Measurements from ENCODE around the gene EHD4.

EHD4 gene

DNA sequence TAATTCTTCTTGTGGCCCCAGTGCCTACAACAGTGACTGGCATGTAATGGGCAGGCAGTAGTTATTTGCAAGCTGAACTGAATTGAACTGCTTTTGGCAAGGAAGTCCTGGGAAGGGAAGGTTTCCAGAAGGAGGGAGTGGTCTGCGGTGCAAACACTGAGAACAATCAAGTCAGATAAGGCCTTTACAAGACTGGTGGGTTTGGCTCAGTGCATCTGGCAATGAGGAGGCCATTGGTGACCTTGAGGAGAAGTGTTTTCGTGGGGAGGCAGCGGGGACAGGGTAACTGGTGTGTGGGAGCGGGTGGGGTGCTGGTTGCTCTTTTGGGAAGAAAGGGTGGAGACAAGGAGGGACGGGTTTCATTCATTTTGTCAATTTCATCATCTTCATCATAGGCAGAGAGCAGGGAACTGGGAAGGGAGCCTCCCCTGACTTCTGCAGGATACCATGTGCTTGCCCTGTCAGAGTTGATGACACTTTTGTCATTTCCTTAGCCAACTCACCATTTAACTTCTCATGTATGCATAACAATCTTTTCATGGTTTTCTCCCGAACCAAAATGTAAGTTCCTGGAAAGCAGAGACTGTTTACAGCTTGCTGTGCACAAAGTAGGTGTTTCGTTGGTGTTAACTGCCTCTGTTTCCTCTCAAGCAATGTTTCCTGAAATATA is 8.4 kb upstream of the EHD4 start:
- DNase-seq (ENCODE audit: low read depth) = no peak

DNA sequence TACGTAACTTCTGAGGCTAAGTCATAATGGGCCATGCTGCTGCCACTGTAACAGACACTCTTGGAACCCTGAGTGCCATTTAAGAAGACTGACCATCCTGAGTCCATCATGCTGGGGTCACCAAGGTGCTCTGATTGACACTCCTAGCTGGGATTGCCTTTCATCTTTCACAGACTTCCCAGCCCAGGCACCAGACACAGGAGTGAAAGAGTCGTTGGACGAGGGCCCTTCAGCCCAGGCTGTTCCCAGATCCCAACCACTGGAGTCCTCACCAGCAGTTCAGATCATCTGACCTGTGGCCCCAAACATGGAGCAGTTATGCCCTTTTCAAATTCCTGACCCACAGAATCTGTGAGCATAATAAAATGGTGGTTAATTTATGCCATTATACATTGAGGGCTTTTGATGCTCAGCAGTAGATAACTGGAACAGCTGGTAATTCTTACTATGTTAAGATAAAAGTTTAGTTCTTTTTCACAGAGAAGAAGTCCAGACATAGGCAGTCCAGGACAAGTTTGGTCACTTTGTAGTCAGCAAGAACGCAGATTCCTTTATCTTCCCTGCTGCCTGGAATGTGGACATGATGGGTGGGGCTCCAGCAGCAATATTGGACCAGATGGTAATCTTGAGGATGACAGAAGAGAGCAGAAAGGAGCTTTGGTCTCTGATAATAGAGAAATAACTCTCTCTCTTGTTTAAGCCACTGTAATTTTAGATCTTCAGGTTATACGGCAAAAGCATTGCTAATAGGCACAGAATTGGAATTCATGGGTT is 7.3 kb upstream of the EHD4 start:
- DNase-seq (ENCODE audit: low read depth) = no peak

DNA sequence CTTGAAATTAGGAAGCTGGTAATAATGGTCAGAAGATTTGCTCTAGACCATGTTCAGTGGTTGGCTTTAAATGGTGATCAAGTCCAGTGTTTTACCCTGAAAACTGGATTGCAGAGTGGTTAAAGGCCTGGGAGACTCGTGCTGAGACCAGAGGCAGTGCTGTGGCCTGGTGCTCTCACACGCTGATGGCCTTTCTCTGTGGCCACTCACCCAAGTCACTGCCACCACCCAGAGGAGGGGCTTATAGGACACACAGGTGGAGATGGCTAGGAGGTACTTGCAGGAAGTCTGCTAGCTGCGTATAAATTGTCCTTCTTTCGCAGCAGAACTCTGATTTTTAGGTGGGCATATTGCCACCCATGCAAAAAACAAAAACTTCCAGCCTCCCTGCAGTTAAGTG is 6.2 kb upstream of the EHD4 start:
- no peak for DNase-seq (ENCODE audit: low read depth)

DNA sequence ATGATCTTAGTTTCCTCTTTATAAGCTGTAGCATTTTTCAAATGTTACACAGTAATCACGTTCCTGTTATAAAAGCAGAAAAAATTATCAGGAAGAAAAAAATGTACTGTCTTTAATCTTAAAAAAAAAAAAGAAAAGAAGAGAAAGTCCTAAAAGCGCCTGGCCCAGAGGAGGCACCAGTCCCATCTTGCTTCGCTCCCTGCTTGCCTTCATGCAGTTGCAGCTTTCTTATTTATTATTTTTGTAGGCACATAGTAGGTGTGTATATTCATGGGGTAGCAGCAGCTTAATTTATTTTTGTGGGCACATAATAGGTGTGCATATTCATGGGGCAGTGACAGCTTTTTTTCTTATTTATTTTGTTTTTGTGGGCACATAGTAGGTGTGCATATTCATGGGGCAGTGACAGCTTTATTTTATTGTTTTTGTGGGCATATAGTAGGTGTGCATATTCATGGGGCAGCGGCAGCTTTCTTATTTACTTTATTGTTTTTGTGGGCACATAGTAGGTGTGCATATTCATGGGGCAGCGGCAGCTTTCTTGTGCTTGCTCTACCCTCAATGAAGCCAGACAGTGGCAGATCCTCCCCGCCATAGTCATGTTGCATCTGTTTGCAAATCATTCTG is 5.5 kb upstream of the EHD4 start:
- DNase-seq (ENCODE audit: low read depth) = no peak

DNA sequence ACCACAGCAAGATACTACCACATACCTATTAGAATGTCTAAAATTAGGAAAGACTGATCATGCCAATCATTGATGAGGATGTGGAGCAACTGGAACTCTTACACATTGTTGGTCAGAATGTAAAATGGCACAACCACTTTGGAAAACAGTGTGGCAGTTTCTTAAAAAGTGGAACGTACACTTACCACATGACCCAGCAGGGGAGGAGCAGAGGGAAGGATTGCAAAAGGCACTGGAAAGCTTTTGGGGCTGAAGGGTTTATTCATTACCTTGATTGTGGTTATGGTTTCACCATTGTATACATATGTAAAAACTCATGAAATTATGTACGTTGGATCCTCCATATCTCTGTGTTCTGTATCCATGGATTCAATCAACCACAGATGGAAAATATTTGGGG is 3.3 kb upstream of the EHD4 start:
- DNase-seq (ENCODE audit: low read depth) = no peak

DNA sequence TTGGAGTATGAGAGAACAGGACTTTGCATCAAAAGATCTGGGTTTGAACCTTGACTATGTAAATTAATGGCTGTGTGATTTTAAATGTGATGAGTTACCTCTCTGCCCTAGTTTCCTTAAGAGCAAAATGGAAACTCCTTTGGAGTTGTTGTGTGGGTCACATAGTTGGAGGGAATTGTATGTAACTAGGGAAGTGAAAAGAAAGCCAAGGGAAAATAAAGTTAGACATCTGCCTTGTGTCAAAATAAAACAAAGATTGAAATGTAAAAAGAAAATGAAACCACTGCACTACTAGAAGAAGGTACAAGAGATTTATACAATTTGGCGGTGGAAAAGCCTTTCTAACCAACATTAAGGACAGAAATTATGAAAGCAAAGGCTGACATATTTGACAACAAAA is 1.7 kb upstream of the EHD4 start:
- DNase-seq (ENCODE audit: low read depth) = no peak

DNA sequence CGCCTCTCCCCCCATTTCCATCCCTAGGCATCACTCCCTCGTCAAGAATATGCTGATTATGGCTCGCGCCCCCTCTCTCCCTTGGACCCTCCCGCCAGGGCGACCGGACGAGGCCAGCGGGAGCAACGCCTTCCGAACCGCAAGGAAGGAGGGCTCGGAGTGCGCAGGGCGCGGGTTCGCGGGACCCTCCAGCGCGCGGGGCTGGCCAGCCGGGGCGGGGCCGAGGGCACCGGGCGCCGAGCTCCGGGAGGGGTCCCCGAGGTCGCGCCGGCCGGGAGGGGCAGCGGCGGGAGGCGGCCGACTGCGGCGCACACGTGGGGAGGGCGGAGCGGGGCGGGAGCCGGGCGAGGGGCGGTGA is 483 bp downstream of the EHD4 start:
- no peak for DNase-seq (ENCODE audit: low read depth)

DNA sequence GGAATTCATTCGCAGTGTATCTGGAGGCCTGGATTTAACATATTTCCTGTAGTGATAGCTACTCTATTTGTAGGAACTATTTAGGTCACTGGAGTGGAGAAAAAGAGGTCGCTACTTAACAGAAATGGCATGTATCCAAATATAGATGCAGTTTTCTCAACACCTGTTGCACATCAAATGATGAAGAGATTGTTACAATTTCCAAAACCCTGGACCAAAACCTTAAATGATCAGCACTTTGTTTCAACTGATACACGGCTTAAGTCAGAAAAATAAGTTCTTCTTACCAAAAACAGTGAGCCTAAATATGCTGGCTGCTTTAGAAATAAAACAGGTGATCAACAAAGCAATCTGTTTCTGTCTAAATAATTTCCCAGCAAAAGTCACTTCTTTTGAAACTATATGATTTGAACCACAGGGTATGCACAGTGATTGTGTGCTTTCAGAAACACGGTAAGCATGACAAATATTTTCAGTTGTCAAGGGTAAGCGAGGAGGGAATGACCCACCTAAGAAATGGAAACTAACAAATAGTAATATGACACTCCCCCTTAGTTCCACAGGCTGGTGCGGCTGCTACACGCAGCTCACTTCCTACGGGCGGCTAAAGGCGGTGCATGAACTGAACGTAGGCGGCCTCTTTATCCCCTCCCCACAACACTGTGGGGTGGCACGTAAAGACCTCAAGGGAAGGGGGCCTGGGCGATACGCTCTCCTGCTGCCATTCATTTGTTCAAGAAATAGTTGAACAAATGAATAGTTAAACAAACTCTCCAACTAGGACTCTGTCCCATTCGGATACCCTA is 1.1 kb downstream of the EHD4 start:
- DNase-seq (ENCODE audit: low read depth) = no peak

DNA sequence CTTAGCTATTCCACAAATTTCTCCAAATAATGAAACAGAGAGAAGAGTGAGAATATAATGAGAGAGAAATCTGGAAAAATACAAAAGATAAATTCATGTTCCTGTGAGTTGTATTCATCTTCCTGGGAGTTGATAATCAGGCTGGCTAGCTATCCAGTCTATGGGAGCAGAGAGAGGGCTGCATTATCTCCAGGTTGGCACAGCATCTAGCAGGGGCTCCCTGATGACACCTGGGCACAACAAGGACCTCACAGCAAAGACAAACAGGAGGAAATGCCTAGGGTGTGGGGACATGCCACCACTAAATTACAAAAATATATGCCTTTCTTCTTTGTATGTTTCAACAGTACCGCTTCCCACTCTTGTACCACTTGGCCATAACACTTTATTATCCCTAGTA is 1.9 kb downstream of the EHD4 start:
- no peak for DNase-seq (ENCODE audit: low read depth)

DNA sequence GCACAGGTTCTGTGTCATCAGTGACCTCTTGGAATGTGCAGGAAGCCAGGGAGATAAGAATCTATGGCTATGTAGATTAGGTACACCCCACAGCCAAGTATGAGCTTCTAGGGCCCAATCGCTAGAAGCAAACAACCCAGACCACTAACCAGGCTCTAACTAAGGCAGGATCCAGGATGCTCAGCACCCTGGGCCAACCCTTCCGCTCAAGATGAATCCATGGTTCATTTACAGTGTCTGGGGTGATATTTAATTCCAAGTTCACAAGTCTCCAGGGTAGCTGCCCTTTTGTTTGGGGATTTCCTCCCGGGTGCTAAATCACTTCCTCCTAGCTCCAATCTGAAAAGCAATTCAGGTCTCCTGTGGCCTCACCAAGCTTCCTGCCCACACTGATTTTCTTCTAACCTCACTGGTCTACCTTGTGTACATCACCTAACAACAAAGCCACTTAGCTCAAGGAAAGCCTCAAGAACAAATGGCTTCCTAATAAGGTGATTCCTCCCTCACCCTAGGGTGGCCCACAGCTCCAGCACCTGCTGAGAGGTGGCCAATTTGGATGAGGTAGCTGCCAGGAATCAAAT is 2.4 kb downstream of the EHD4 start:
- DNase-seq (ENCODE audit: low read depth) = no peak

DNA sequence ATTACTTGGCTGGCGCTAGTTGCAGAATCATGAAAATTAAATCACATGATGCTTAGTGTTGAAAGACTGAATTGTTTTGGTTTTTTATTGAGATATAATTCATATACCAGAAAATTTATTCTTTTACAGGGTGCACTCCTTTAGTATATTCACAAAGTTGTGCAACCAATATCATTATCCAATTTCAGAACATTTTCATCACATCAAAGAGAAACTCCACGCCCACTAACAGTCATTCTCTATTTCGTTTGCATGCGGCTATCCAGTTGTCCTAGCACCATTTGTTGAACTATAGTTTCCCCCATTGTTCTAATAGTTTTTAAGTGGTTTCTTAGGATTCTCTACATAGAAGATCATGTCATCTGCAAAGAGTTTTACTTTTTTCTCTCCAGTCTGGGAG is 3.7 kb downstream of the EHD4 start:
- DNase-seq (ENCODE audit: low read depth) = no peak

DNA sequence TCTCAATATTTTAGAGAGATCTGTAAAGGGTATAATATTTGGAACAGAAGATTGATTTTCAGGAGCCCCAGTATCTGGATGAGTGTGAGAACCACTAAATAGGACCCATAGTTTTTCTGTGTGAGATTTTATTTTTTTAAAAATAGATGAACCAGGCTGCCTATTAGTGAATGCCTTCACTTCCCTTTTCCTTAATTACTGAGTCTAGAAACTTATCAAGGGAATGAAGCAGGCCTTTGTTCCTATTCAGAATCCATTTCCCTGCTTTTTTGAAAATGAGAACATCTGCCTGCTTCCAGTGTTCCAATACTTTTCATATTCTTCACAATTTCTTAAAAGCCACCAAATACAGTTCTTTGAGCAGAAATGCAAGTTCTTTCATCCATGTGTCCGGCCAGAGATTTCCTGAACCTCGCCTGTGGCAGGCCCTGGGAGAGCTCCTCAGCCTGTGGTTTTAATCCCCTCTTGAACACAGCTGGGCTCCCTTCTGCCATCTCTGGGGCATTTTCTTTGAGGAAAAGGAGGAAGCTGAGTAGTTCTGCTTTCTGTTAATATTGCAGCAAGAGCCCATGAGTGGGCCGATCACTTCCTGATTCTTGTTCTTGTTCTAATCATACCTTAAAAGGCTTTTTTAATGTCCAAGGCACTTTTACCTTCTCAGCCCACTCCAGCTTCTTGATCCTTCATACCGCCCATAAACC is 4.7 kb downstream of the EHD4 start:
- DNase-seq (ENCODE audit: low read depth) = no peak

DNA sequence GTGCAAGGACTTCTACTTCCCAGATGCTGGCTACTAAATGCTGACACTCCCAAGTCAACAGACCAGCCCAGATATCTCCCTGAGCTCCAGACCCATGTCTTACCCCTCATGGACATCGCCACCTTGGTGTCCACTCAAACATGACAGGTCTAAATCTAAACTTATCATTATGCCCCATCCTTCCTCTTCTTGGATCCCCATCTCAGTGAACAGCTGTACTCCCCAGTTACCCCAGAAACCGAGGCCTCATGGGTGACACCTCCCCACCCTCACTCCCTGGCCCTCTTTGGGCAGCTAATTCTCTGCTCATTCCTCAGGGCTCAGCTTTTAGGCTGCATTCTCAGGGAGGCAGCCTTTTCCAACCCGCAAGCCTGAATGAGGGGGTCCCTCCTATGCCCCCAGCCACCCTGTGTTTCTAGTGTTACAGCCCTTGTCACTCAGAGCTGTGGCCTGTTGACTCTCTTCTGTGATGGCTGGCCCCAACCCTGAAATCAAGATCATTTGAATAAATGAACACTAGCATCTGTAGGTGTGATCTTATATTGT is 5.4 kb downstream of the EHD4 start:
- no peak for DNase-seq (ENCODE audit: low read depth)

DNA sequence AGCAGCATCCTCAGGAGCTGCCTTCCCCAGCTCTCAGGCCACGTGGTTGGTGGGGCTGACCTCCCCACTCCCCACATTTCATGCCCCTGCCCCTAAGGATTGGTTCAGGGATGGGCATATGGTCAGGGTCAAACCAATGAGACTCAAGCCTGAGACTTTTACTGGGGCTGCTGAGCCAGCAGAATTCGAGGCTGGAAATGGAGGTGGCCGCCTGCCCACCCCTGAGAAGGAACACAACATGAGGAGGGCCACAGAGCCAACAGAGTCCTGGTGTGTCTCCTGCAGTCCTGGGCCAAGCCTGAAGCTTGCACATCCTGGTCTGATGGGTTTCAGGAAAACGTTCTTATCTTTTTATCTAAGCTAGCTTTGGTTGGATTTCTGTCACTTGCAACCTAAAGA is 5.9 kb downstream of the EHD4 start:
- DNase-seq (ENCODE audit: low read depth) = no peak

DNA sequence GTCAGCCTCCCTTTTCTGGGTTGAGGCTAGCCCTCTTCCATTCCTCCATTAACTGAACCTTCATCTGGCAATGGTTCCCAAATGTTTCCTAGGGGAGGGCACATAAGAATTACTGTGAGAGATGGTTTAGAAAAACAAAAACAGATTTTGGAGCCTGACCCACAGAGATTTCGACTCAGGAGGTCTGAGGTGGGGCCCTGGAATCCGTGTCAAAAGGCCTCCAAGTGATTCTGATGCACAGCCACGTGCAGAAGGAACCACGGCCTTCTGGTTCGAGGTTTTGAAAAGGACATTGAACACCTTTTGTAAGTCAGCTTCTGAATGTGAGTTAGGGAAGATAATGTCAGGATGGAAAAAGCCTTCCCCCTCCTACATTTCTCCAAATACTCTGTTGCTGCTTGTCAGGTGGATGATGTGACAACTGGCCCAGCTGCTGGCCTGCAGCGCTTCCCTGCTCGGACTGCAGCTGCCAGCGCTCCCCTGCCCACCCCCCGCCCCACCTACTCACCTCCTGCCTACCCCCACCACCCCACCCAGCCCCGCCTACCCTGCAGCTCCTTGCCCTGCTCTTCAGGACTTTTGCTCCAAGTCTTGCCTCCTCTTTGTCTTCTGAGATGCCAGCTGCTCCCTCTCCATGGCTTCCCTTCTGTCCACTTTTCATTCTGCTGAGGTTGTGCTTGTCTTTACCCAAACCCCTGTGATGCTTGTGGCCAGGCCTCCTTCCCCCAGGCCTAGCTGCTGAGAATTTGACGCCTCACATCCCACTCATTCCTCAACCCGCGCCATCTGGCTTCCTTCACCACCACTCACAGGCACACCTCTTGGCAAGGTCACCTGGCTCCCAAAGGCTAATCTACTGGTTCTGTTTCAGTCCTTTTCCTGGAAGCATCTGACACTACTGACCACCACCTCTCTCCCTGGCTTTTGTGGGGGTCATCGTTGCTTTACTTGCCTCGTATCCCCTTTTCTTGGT is 6.6 kb downstream of the EHD4 start:
- no peak for DNase-seq (ENCODE audit: low read depth)

DNA sequence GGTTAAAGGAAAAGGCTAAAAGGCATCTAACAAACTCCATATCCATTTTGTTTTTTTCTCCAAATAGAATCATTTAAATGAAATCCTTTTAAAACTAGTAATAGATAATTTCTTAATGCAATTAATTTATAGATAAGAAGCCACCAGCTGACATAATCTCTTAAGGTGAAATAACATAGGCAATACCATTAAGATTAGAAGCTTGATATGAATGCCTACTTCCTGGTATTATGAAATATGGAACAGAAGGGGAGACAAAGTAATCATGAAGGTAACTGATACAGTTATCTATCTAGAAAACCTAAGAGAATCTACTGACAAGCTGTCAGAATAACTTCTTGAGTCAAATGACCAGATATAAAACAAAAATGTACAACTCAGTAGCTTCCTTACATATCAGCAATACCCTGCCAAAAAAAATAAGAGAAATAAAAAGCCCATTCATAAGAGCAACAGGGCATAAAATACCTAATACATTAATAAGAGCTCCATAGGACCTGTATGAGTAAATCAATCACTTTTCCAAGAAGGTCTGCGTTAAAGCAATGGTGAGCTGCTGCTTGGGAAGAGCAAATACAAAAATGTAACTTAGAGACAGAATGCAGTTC is 10.7 kb downstream of the EHD4 start:
- no peak for DNase-seq (ENCODE audit: low read depth)

DNA sequence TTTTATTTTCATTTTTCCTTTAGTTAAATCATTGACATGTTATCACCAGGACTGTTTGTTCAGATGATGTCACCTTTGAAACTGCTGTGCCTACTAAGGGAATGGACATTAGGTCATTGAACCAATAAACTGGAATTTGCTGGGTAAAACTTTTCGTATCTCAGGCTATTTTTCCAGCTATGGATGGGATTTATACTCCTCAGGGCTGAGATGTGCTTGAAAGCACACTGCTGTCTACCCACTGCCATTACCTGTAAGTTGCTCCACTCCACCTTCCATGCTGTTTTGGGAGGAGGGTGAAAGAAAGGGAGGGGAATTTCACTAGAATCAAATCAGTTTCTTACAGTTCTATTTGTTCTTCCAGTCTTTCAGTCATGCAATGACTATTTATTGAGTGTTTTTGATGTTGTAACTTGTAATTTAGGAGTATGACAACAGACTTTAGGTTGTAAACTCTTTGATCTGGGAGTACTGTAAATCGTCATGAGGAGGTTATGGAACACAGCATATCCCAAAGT is 11.3 kb downstream of the EHD4 start:
- no peak for DNase-seq (ENCODE audit: low read depth)

DNA sequence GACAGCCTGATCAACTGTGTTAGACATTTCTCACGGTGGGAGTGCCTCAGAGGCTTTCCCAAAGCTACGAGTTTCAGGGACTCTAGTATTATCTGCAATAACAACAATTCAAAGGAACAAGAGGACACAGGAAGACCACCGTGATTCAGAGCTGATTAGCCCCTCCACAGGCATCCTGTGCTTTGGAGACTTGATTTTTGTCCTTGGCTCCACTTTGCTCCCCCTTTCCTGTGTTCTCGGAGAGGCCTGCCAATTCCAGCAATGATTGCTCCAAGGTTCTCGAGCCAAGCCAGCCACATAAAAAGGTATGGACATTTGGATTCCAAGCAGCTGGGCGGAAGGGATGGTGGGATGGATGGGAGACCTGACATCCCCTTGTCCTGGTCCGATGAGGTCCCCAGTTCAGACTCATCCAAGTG is 14.3 kb downstream of the EHD4 start:
- DNase-seq (ENCODE audit: low read depth) = no peak
